GM13977 (cell line): ENCODE results near the gene DLG2.

Source experiments
- DNase-seq: peaks from one replicate; pipeline ENCODE4 v3.0.0; 2012; ENCODE audit warnings: low spot score
- in situ Hi-C: fragments of 300-500 bp; cut with MboI; formaldehyde crosslinking; loops from one replicate; pipeline ENCODE4 v1.12.0; 2022; ENCODE audit warnings: low sequenced_read_pairs, low pct_unique_long_range_greater_than_20kb, mixed read lengths, inconsistent platforms; ENCODE audit not compliant: unreplicated experiment
- TF ChIP-seq, protein P1 (sequence below): IDR thresholded peaks from 2 replicates; pipeline ENCODE4 v1.5.1; 2012; ENCODE audit warnings: mild to moderate bottlenecking, control low read depth; ENCODE audit not compliant: insufficient read depth; ENCODE audit errors: extremely low read depth, missing control alignments

The DLG2 gene

GRCh38 chr11:85318573-85318972 is 308.6 kb downstream of the DLG2 start:
- in situ Hi-C loops: no loop called here
- TF ChIP-seq, protein P1, sequence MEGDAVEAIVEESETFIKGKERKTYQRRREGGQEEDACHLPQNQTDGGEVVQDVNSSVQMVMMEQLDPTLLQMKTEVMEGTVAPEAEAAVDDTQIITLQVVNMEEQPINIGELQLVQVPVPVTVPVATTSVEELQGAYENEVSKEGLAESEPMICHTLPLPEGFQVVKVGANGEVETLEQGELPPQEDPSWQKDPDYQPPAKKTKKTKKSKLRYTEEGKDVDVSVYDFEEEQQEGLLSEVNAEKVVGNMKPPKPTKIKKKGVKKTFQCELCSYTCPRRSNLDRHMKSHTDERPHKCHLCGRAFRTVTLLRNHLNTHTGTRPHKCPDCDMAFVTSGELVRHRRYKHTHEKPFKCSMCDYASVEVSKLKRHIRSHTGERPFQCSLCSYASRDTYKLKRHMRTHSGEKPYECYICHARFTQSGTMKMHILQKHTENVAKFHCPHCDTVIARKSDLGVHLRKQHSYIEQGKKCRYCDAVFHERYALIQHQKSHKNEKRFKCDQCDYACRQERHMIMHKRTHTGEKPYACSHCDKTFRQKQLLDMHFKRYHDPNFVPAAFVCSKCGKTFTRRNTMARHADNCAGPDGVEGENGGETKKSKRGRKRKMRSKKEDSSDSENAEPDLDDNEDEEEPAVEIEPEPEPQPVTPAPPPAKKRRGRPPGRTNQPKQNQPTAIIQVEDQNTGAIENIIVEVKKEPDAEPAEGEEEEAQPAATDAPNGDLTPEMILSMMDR: no peak
- no peak for DNase-seq

- DNase-seq: peak; percentile 40
- TF ChIP-seq, protein P1: no peak
- in situ Hi-C loops: no loop called here
These were observed 310.2 kb downstream of the DLG2 start for GRCh38 chr11:85316967-85317366.

GRCh38 chr11:85313741-85314140 is 313.4 kb downstream of the DLG2 start:
- no peak for DNase-seq
- TF ChIP-seq, protein P1: no peak
- in situ Hi-C loops: no loop called here

DNA sequence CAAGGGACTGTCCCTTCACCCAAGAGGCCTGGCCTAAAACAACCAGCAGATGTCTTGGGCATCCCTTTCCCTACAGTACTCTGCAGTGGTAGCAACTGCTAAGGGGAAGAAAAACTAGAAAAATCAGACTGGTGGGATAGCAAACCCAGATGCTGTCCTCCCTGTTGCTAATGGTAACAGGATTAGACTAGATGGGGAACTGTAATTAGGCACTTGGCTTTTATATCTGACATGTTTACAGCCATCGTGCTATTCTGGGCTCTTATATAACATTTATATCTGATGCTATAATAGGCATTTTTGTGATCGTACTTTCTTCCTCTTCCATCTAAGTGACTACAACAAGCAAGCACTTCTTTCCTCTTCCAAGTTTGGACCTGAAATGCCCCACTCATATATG is 316.7 kb downstream of the DLG2 start:
- TF ChIP-seq, protein P1: no peak
- in situ Hi-C loops: no loop called here

DNA sequence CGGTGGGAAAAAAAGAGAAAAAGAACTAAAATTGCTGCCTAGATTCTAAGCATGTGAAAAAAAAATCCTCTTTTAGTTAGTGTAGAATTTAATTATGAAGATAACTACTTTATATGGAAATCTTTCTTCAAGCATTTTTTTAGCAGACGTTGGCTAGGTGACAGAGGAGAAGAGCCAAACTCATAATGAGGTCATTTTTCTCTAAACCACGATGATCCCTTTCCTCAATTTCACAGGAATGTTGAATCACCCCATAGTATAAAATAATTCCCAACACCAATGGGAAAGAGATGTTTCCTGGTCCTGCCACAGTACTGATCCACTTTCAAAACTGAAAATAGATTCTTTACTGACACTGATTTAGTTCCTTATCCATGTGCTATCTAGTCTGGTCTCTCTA is 319.8 kb downstream of the DLG2 start:
- in situ Hi-C loops: no loop called here
- TF ChIP-seq, protein P1: no peak
- no peak for DNase-seq

More for the DNA sequence above, 316.7 kb downstream of the DLG2 start:
- no peak for DNase-seq

DNA sequence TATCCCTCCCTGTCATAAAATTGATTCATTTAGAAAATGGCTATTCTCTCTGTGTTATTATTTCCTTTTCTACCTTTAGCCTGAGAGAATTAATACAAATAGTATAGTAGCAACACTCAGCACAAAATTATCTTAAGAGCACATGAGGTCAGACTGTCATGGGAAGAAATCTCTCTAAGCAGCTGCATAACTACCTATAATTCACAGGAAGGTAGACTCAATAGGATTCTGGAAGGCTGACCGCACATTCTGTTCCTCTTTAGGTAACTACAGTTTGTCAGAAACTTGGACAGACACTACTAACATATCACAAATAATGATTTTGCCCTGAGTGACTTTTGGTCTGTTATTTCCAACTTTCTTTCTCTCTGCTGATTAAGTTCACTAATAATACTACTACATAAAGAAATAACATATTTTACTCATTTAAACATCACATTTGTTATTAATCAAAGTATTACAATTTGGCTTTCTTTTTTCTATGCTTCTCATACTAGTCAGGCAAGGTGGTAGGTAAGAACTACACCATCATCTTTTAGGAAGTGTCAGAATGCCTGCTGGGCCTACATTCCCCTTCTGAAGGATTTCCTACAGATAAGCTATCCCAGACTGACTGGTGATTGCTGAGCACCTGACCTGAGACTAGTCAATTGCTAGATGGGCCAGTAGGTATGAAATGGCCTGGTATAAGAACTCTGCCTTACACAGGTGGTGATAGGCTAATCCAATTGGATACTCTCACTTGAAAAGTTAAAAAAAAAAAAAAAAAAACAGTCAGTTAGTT is 325.1 kb downstream of the DLG2 start:
- TF ChIP-seq, protein P1: no peak
- no peak for DNase-seq
- in situ Hi-C loops: no loop called here
